ENCODE results near the gene SPINT4.

DNA sequence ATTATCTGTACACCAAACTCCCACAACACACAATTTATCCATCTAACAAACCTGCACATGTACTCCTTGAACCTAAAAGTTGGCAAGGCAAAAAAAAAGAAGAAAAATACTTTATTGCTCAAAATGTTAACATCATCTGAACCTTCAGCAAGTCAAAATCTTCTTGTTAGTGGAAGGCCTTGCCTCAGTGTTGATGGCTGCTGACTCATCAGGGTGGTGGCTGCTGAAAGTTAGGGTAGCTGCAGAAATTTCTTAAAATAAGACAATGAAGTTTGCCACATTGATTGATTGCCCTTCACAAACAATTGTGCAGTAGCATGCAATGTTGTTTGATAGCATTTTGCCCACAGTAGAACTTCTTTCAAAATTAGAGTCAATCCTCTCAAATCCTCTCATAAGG lies 49.4 kb upstream of the SPINT4 start:
- TF ChIP-seq, protein P1, sequence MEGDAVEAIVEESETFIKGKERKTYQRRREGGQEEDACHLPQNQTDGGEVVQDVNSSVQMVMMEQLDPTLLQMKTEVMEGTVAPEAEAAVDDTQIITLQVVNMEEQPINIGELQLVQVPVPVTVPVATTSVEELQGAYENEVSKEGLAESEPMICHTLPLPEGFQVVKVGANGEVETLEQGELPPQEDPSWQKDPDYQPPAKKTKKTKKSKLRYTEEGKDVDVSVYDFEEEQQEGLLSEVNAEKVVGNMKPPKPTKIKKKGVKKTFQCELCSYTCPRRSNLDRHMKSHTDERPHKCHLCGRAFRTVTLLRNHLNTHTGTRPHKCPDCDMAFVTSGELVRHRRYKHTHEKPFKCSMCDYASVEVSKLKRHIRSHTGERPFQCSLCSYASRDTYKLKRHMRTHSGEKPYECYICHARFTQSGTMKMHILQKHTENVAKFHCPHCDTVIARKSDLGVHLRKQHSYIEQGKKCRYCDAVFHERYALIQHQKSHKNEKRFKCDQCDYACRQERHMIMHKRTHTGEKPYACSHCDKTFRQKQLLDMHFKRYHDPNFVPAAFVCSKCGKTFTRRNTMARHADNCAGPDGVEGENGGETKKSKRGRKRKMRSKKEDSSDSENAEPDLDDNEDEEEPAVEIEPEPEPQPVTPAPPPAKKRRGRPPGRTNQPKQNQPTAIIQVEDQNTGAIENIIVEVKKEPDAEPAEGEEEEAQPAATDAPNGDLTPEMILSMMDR (IDR thresholded peaks at IDR 0.05 in 8 of 11, conservative IDR thresholded peaks at IDR 0.05 in 3 of 11) = no peak
- TF ChIP-seq POLR2AphosphoS5 (IDR thresholded peaks at IDR 0.05) (no peak), POLR2A (IDR thresholded peaks at IDR 0.05) (no peak)
